Body of pancreas (tissue), 4 donors: ENCODE data around the gene RXRB.

Experiments used
- CTCF ChIP-seq, 7 experiments: fragments of 450-650 bp in 4 of 7; fragments of 200-600 bp in 3 of 7; sonication (generic) in 3 of 7; IDR thresholded peaks; one replicate each; pipeline ENCODE4 v1.5.1; 2016 to 2019; ENCODE audit warnings: antibody characterized with exemption in 7 of 7
- POLR2A ChIP-seq, 3 donors: fragments of 450-650 bp; IDR thresholded peaks; one replicate each; pipeline ENCODE4 v1.6.1; 2016; ENCODE audit warnings: antibody characterized with exemption in 3 of 3, mild to moderate bottlenecking in 2 of 3

GRCh38 chr6:33169291-33170175 lies 30.9 kb downstream of the RXRB start:
- no peak for TF ChIP-seq CTCF (IDR thresholded peaks at IDR 0.05)
- TF ChIP-seq POLR2A (IDR thresholded peaks at IDR 0.05), result no peak
